Upper lobe of left lung (tissue), 4 donors: ENCODE data around the gene CHSY3.

Source experiments
- CTCF ChIP-seq, 6 experiments: fragments of 450-650 bp in 4 of 6; fragments of 200-600 bp in 2 of 6; sonication (generic) in 2 of 6; IDR thresholded peaks; one replicate each; pipeline ENCODE4 v1.5.1; 2016 to 2019; ENCODE audit warnings: antibody characterized with exemption in 6 of 6
- POLR2A ChIP-seq, 4 donors: fragments of 450-650 bp; IDR thresholded peaks; one replicate each; pipeline ENCODE4 v1.5.1; 2016 to 2017; ENCODE audit warnings: antibody characterized with exemption in 4 of 4, mild to moderate bottlenecking in 2 of 4

GRCh38 chr5:129899454-129899853 lies 4.8 kb upstream of the CHSY3 start:
- TF ChIP-seq POLR2A (IDR thresholded peaks at IDR 0.05) = no peak
- peak in 3 of 6 experiments; percentile 38 to 51 (median 47) for TF ChIP-seq CTCF (IDR thresholded peaks at IDR 0.05)
